DMS153 treated with DMSO at 0.1 percent for 48 hours (cell line): ENCODE data around the gene EPHA10.
"Not testable (repeated sequence)": the region's sequence is repeated elsewhere in the genome, so short reads cannot be mapped to it uniquely, and the experiment has no call there.

Experiments used
- DNase-seq: peaks from one replicate; lab custom pipeline; 2025; ENCODE audit not compliant: unreplicated experiment; lab: John Stamatoyannopoulos, UW

EPHA10 gene

GRCh38 chr1:37717631-37718030 is 47.3 kb downstream of the EPHA10 start:
- no peak for DNase-seq

DNA sequence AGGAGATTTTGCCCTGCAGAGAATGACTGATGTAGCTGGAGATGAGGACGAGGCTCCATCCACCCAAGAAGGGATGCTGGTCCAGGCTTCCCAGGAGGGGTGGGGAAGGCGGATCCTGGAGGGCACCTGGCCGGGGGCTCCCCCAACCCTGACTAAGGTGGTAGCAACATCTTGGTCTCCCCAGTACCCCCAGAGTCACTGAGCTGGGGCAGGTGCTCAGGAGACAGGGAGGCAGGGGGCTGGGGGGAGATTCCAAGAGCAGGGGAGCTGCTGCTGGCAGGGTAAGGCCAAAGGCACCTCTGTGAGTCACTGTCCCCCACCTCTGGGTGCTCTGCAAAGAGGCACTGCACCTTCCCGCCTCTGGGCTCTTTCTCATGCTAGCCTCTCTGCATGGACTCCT is 48.6 kb downstream of the EPHA10 start:
- no peak for DNase-seq

DNA sequence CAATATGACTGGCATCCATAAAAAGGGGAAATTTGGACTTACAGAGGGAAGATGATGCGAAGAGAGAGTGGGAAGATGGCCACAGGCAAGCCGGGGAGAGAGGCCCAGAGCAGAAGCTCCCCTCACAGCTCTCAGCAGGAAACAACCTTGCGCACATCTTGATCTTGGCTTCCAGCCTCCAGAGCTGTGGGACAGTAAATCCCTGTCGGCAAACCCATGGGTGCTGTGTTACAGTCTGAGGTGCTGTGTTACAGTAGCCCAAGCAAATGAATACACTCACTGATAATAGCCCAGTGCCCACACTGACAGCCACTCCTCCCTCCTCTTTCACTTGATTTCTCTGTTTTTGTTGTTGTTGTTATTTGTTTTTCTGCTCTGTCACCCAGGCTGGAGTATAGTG is 50.2 kb downstream of the EPHA10 start:
- no peak for DNase-seq

DNA sequence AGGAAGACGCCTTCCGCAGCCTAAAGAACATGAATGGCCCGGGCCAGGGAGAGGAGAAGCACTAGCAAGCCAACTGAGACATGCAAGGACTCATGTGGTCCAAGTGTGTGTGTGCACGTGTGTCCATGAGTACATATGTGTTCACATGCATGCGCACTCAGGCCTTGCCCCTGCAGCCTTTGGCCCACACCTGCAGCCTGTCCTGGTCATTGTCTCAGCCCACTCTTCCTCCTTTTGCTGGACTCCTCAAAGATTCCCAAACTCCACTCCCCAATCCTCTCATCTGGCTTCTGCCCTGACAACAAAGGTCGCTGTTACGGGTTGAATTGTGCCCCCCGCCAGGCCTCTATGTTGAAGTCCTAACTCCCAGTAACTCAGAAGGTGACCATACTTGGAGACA is 50.7 kb downstream of the EPHA10 start:
- DNase-seq = no peak

- no peak for DNase-seq
These were observed 56.4 kb downstream of the EPHA10 start for GRCh38 chr1:37708471-37708870.

GRCh38 chr1:37705399-37705798 is 59.5 kb downstream of the EPHA10 start:
- no peak for DNase-seq

GRCh38 chr1:37704966-37705365 is 60.0 kb downstream of the EPHA10 start:
- no peak for DNase-seq

DNA sequence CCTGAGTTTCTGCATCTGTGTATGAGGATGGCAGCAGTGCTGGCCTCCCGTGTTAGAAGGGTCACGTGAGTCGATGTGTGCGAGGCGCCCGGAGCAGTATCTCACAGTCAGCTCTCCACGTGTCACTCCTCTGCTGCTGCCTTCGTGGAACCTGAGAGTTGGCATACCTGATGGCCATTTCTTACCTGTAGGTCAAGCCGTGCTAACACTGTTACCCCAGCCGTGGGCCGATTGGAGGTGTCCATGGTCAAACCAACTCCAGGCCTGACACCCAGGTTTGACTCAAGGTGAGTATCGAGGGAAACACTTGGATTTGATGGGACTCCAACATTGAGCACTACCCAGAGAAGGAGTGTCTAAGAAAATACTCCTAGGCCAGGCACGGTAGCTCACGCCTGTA is 61.9 kb downstream of the EPHA10 start:
- no peak for DNase-seq

DNA sequence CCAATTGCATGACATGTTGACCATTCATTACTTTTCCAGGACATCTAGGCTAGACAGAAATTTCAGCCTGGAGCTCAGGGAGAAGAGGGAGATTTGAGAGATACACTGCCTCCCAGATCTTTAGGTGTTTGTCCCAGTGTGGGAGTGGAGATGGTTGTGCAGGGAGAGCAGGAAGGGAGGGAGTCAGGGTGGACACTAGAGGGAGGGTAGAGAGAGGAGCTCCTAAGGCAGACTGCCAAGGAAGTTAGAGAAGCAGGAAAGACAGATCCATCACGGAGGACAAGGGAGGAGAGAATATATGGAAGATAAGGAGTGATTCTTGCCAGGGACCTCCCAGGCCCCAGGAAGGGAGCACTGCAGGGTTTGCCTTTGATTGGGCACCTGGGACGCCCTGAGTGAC is 63.9 kb downstream of the EPHA10 start:
- no peak for DNase-seq

GRCh38 chr1:37699147-37699546 is 65.8 kb downstream of the EPHA10 start:
- no peak for DNase-seq

DNA sequence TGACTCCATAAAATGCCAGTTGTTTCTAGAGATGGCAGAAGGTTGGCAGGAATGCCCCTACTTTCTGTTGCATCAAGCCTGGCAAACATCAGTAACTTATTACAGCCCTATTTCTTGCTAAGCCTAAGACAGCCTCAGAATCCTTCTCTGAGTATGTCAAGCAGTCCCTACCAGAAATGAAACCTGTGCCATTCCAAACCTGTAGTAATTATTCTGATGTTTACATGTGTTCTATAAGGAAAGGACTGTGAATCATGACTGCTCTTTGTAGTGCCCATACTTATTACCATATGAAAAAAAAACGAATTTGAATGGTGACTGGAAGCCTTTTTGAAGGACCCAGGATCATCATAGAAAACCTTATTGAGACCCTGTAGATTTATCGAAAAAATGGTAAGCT is 67.2 kb downstream of the EPHA10 start:
- no peak for DNase-seq

DNA sequence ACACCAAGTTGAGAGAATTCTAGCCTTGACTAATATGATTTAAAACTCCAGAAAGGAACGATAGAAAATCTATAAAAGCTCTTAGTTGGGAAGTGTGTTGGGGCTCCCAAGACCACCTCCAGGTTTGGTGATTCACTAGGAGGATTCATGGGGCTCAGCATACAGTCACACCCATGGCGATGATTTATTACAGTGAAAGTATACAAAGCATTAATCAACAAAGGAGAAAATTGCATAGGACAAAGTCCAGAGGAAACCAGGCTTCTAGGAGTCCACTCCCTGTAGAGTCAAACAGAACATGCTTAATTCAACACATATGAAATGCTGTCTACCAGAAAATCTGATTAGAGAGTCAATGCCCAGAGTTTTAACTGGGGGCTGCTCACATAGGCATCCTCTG is 67.8 kb downstream of the EPHA10 start:
- no peak for DNase-seq

GRCh38 chr1:37692834-37693175 is 72.1 kb downstream of the EPHA10 start:
- no peak for DNase-seq

DNA sequence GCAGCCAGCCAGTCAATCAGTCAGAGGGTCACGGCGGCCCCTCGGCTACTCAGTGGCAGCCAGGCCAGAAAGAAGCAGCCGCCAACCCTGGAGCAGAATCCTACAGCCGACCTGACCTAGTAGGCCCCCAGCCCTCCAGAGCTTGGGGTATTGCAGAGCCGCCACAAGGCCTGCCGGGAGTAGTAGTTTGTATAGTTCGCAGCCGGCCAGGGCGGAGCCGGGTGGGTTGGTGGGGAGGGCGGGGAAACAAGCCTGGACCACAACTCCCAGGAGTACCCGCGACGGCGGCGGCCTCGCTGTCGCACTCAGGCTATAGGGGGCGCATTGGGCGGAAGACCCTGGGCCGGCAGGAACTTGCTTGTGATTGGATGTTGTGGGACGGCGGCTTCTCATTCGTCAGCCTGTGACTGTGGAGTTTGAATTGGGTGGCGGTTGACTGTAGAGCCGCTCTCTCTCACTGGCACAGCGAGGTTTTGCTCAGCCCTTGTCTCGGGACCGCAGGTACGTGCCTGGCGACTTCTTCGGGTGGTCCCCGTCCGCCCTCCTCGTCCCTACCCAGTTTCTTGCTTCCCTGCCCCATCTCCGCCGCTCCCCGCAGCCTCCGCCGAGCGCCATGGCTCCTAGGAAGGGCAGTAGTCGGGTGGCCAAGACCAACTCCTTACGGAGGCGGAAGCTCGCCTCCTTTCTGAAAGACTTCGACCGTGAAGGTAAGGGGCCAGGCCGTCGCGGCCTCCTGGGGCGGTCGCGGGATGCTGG is 72.7 kb downstream of the EPHA10 start, which contains the start of gene CDCA8:
CDCA8 (plus strand) TSS at position 439 of the 756 bp plus-strand sequence; CDS start at position 614, 175 bp downstream.
- peak; percentile 99 for DNase-seq

DNA sequence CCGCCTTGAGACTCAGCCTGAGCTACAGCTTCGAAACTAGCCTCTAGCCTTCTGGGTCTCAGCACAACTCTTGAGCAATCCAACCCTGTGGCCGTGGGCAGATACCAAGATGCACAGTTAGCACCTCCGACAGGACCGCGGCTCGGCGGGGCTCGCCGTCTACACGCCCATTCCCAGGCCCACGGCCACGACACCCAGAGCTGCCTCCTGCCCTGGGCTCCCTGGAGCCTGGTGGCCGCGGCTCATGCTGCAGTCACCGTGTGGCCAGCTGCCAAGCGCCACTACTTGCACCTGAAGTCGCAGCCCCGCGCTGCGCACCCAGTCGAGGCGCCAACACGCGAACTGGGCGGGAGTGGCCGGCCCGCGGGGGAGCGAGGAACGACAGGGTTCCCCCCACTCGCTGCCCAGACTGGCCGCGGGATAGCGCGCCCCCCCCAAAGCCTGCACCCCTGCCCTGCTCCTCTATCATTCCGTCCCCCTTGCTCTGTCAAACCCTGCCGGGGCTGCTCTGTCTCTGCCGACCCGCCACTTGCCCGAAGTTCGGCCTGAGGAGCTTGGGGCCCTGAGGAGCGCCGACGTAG is 73.3 kb downstream of the EPHA10 start:
- DNase-seq = no peak

GRCh38 chr1:37688926-37689325 is 76.0 kb downstream of the EPHA10 start:
- DNase-seq = no peak

- DNase-seq = not testable (repeated sequence)
These were observed 77.2 kb downstream of the EPHA10 start for GRCh38 chr1:37687764-37688163.

GRCh38 chr1:37685722-37686121 is 79.2 kb downstream of the EPHA10 start:
- DNase-seq = no peak

- not testable (repeated sequence) for DNase-seq
These were observed 80.7 kb downstream of the EPHA10 start for GRCh38 chr1:37684182-37684581.

DNA sequence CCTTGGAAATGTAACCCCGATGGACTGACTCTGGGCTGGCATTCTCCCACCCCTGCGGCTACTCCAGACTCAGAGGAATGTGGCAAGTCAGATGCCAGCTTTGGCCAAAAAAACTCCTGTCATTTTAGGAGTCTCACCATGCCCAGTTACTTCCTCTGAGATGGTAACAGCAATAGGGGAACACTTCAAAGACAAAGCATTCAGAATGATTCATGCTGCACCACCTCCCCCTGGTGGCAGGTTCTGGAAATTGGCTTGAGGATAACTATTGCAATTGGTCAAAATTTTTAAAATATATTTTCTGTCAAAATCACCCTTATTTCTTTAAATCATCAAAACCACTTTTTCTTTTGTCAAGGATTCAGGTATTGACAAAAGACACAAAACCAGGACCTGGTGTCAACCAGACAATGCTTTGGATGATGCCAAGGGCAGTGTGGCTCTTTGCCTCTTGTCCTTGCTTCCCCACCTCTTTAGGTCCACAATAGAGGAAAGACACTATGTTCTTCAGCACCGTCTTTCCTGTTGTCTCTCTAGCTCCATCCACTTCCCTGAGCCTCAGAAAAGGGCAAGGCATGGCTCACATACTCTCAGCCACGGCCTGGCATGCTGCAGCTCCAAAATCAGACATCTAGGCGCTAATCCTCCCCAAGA is 82.5 kb downstream of the EPHA10 start:
- peak; percentile 40 for DNase-seq

DNA sequence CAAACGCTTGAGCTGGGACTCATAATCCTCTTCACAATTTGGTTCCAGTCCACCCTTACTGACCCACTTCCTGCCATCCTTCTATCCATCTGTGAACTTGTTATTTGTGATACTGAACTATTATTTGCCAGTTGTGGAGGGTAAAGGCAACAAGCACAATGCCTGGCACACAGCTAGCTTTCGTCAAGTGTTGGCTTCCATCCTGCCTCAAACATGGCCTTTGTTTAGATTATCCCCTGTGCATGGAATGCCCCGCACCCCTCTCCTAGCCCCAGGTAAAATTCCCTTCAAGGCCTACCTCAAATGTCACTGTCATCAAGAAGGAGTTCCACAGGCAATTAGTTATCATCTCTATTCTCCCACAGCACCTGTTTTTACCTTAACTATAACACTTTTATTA is 84.0 kb downstream of the EPHA10 start:
- no peak for DNase-seq

DNA sequence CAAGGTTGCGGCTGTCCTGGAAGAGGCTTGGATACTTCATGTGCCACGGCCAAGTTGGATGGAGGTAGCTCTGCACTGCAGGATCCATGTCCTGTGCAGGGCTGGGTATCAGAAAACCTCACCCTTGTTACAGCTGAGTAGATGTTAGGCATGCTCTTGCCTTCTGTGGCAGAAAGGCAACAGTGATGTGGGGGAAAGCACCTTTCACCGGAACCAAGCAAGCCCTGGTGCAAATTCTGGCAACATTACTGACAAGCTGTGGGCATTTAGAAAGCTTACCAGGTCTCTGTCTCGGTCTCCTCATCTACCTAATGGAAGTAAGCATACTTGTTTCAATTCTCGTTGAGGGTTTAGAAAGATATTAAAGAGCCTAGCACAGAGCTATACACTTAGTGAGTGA is 87.1 kb downstream of the EPHA10 start:
- DNase-seq = no peak

DNA sequence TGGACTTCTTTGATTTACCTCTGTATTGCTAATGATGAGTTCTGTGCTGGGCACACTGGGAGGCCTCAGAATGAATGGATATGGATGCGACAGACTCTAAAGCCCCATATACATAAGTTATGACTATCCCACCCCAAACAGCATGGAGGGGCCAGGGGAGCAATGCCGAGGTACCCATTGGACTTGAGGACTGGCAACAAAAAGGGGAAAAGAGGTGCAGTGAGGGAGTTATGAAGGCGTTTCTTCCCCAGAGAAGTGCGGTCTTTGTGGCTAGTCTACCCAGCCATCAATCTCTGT is 87.8 kb downstream of the EPHA10 start:
- DNase-seq = no peak
